ENCODE measurements around the gene PUS3.
A peak's percentile ranks its signal among the peaks of the same experiment; 100 is the strongest.

The PUS3 gene

GRCh38 chr11:125887373-125888324, 15.4 kb downstream of the PUS3 start, which contains the start of gene HYLS1:
TSS of gene HYLS1 (plus strand) at chr11:125887668. CDS start at chr11:125899369, 11,701 bp downstream.
- Histone ChIP-seq H3K9me3 (ENCODE audit: insufficient read depth, low read length) (no peaks in the 10 kb centered on the region), H3K27me3 (ENCODE audit: low read depth, low read length) (no peaks in the 10 kb centered on the region), H3K36me3 (replicated peaks; ENCODE audit: low read depth, low read length) (peaks cover 28% of the 10 kb centered on the region), H3K79me2 (ENCODE audit: low read length) (peaks cover 46% of the 10 kb centered on the region), H3K27ac (ENCODE audit: low read length) (peak within 1 kb of the TSS; percentile 80), H3K4me3 (ENCODE audit: low read length) (peak within 1 kb of the TSS; percentile 76), H2AFZ (ENCODE audit: low read depth, low read length) (peak within 1 kb of the TSS; percentile 38), H4K20me1 (ENCODE audit: insufficient read depth, low read length) (no peaks in the 10 kb centered on the region; the same call in 1 of the 2 replicates), H3K4me1 (ENCODE audit: low read length) (peaks cover 12% of the 10 kb centered on the region; the same call in 1 of the 2 replicates), H3K4me2 (ENCODE audit: low read length) (peak within 1 kb of the TSS; percentile 64), H3K9ac (ENCODE audit: low read length) (peak within 1 kb of the TSS; percentile 91)
- peak; percentile 38 for TF ChIP-seq CTCF (IDR thresholded peaks at IDR 0.05; ENCODE audit: low read depth, low read length)
- no peak for TF ChIP-seq EZH2phosphoT487 (IDR thresholded peaks at IDR 0.05; ENCODE audit: low read depth)

GRCh38 chr11:125886997-125887372, 16.0 kb downstream of the PUS3 start:
- peak overlapping the region; percentile 64 for H3K4me2 ChIP-seq (ENCODE audit: low read length)
- H3K27me3 ChIP-seq (ENCODE audit: low read depth, low read length), result no peaks in the 10 kb centered on the region
- H3K27ac ChIP-seq (ENCODE audit: low read length), result peak overlapping the region; percentile 80
- H3K4me3 ChIP-seq (ENCODE audit: low read length), result peak overlapping the region; percentile 76
- peaks cover 21% of the 10 kb centered on the region for H3K36me3 ChIP-seq (replicated peaks; ENCODE audit: low read depth, low read length)
- no peak for TF ChIP-seq EZH2phosphoT487 (IDR thresholded peaks at IDR 0.05; ENCODE audit: low read depth)
- no peak for TF ChIP-seq CTCF (IDR thresholded peaks at IDR 0.05; ENCODE audit: low read depth, low read length)
- peaks cover 42% of the 10 kb centered on the region for H3K79me2 ChIP-seq (ENCODE audit: low read length)
- peak overlapping the region; percentile 91 for H3K9ac ChIP-seq (ENCODE audit: low read length)
- H2AFZ ChIP-seq (ENCODE audit: low read depth, low read length), result peak overlapping the region; percentile 37
- no peaks in the 10 kb centered on the region for H3K9me3 ChIP-seq (ENCODE audit: insufficient read depth, low read length)
- H3K4me1 ChIP-seq (ENCODE audit: low read length), result peaks cover 12% of the 10 kb centered on the region; the same call in 1 of the 2 replicates
- H4K20me1 ChIP-seq (ENCODE audit: insufficient read depth, low read length), result no peaks in the 10 kb centered on the region; the same call in 1 of the 2 replicates

- Histone ChIP-seq H3K9me3 (ENCODE audit: insufficient read depth, low read length) (no peaks in the 10 kb centered on the region), H3K4me1 (ENCODE audit: low read length) (peaks cover 10% of the 10 kb centered on the region; the same call in 1 of the 2 replicates), H3K27ac (ENCODE audit: low read length) (no peak overlapping the region), H3K27me3 (ENCODE audit: low read depth, low read length) (no peaks in the 10 kb centered on the region), H4K20me1 (ENCODE audit: insufficient read depth, low read length) (no peaks in the 10 kb centered on the region), H2AFZ (ENCODE audit: low read depth, low read length) (no peak overlapping the region), H3K4me2 (ENCODE audit: low read length) (no peak overlapping the region), H3K9ac (ENCODE audit: low read length) (no peak overlapping the region), H3K79me2 (ENCODE audit: low read length) (peaks cover 7% of the 10 kb centered on the region), H3K36me3 (replicated peaks; ENCODE audit: low read depth, low read length) (peaks cover 3% of the 10 kb centered on the region), H3K4me3 (ENCODE audit: low read length) (no peak overlapping the region)
- no peak for TF ChIP-seq EZH2phosphoT487 (IDR thresholded peaks at IDR 0.05; ENCODE audit: low read depth)
- no peak for TF ChIP-seq CTCF (IDR thresholded peaks at IDR 0.05; ENCODE audit: low read depth, low read length)
Measured at GRCh38 chr11:125883375-125883774, 19.6 kb downstream of the PUS3 start.

- Histone ChIP-seq H3K4me3 (ENCODE audit: low read length) (no peak overlapping the region), H3K4me1 (ENCODE audit: low read length) (peaks cover 10% of the 10 kb centered on the region), H3K27ac (ENCODE audit: low read length) (no peak overlapping the region), H4K20me1 (ENCODE audit: insufficient read depth, low read length) (no peaks in the 10 kb centered on the region), H3K4me2 (ENCODE audit: low read length) (no peak overlapping the region), H3K9me3 (ENCODE audit: insufficient read depth, low read length) (no peaks in the 10 kb centered on the region), H3K79me2 (ENCODE audit: low read length) (0 out of 2 replicates have a peak, but pooled peaks cover 3% of the 10 kb centered on the region), H3K9ac (ENCODE audit: low read length) (no peak overlapping the region), H3K27me3 (ENCODE audit: low read depth, low read length) (no peaks in the 10 kb centered on the region), H3K36me3 (replicated peaks; ENCODE audit: low read depth, low read length) (peaks cover 3% of the 10 kb centered on the region), H2AFZ (ENCODE audit: low read depth, low read length) (no peak overlapping the region)
- no peak for TF ChIP-seq CTCF (IDR thresholded peaks at IDR 0.05; ENCODE audit: low read depth, low read length)
Measured at GRCh38 chr11:125881291-125881690, 21.7 kb downstream of the PUS3 start.

All from OCI-LY3 (cell line).